Germinal center (tissue), 1 donor: Measurements from ENCODE around the gene GPATCH3.
"Not testable (repeated sequence)": the region's sequence is repeated elsewhere in the genome, so short reads cannot be mapped to it uniquely, and the experiment has no call there.

Experiments used
- DNase-seq: peaks from one replicate; pipeline ENCODE4 v3.0.0; 2012; ENCODE audit warnings: mixed read lengths, low spot score

GPATCH3 gene

GRCh38 chr1:26900001-26900814, at the start of gene GPATCH3:
Gene GPATCH3, minus strand, starts transcription at chr1:26900467. Its CDS starts 25 bp downstream, at chr1:26900442.
- peak; percentile 88 for DNase-seq

- no peak for DNase-seq
Observed at GRCh38 chr1:26949926-26950319, 49.7 kb upstream of the GPATCH3 start.

GRCh38 chr1:26949266-26949925, 49.1 kb upstream of the GPATCH3 start:
- no peak for DNase-seq

- not testable (repeated sequence) for DNase-seq
Observed at GRCh38 chr1:26948725-26949057, 48.4 kb upstream of the GPATCH3 start.

GRCh38 chr1:26946270-26946669, 46.0 kb upstream of the GPATCH3 start:
- DNase-seq = no peak

GRCh38 chr1:26945728-26946127, 45.5 kb upstream of the GPATCH3 start:
- no peak for DNase-seq

GRCh38 chr1:26945138-26945537, 44.9 kb upstream of the GPATCH3 start:
- no peak for DNase-seq

- no peak for DNase-seq
Observed at GRCh38 chr1:26942656-26943055, 42.4 kb upstream of the GPATCH3 start.

GRCh38 chr1:26941311-26941710, 41.0 kb upstream of the GPATCH3 start:
- no peak for DNase-seq

GRCh38 chr1:26938659-26939025, 38.4 kb upstream of the GPATCH3 start:
- no peak for DNase-seq

- no peak for DNase-seq
Observed at GRCh38 chr1:26938004-26938658, 37.9 kb upstream of the GPATCH3 start.

- no peak for DNase-seq
Observed at GRCh38 chr1:26936823-26937222, 36.6 kb upstream of the GPATCH3 start.

GRCh38 chr1:26932531-26932930, 32.3 kb upstream of the GPATCH3 start:
- DNase-seq = peak; percentile 58

- no peak for DNase-seq
Observed at GRCh38 chr1:26923711-26924110, 23.4 kb upstream of the GPATCH3 start.

- no peak for DNase-seq
Observed at GRCh38 chr1:26922901-26923300, 22.6 kb upstream of the GPATCH3 start.

GRCh38 chr1:26922431-26922729, 22.1 kb upstream of the GPATCH3 start:
- DNase-seq = no peak

- peak; percentile 97 for DNase-seq
Observed at GRCh38 chr1:26921540-26922430, 21.5 kb upstream of the GPATCH3 start, which contains the start of gene NUDC. Gene NUDC, plus strand, starts transcription at chr1:26921743. Its CDS starts 106 bp downstream, at chr1:26921849.

GRCh38 chr1:26921126-26921539, 20.9 kb upstream of the GPATCH3 start:
- no peak for DNase-seq

- DNase-seq = no peak
Observed at GRCh38 chr1:26915204-26915842, 15.1 kb upstream of the GPATCH3 start.

- DNase-seq = no peak
Observed at GRCh38 chr1:26913754-26914619, 13.7 kb upstream of the GPATCH3 start, which contains the start of gene NR0B2. Gene NR0B2, minus strand, starts transcription at chr1:26913975. Its CDS starts 35 bp downstream, at chr1:26913940.

- DNase-seq = no peak
Observed at GRCh38 chr1:26913389-26913753, 13.1 kb upstream of the GPATCH3 start.
